ENCODE results near the gene ZNF263. TPM values are rescaled to one million over a fixed set of nuclear protein-coding genes. Genes with fewer than 3 reads are reported as not detected.

ZNF263 gene
- total RNA-seq, 2 donors from 2014 or later, result 25.3 to 31.6 TPM

- no peak overlapping the region for H3K27ac ChIP-seq (ENCODE audit: low read depth, low read length)
- no peaks in the 10 kb centered on the region for H3K9me3 ChIP-seq (ENCODE audit: control insufficient read depth, low read length)
- H3K36me3 ChIP-seq (ENCODE audit: control insufficient read depth, insufficient read depth, low read length), result no peaks in the 10 kb centered on the region
- peaks cover 16% of the 10 kb centered on the region for H3K27me3 ChIP-seq (ENCODE audit: control insufficient read depth, insufficient read depth, low read length, poor library complexity, severe bottlenecking)
- H3K9ac ChIP-seq (ENCODE audit: extremely low read depth, low read length, poor library complexity, severe bottlenecking), result no peak overlapping the region
- Mint-ChIP-seq H3K27ac (no peak overlapping the region), H3K36me3 (ENCODE audit: low read depth) (no peaks in the 10 kb centered on the region), H3K4me3 (no peak overlapping the region), H3K4me1 (no peaks in the 10 kb centered on the region), H3K27me3 (ENCODE audit: insufficient read depth) (peaks cover 37% of the 10 kb centered on the region), H3K9me3 (peaks cover 9% of the 10 kb centered on the region)
- no peak overlapping the region for H3K4me3 ChIP-seq (ENCODE audit: low read length)
- DNase-seq, result no peak
- H3K4me1 ChIP-seq (ENCODE audit: control insufficient read depth, insufficient read depth, low read length), result no peaks in the 10 kb centered on the region
- 88 to 93% methylated on average over 3 to 4 of the region's 4 CpGs for WGBS, 2 experiments (ENCODE audit: insufficient coverage in 1 of 2, insufficient read length in 1 of 2)
- no peak for TF ChIP-seq CTCF (conservative IDR thresholded peaks at IDR 0.05)
These were observed 30.3 kb upstream of the ZNF263 start for GRCh38 chr16:3252967-3253366.

GRCh38 chr16:3254309-3254708 is 29.0 kb upstream of the ZNF263 start:
- Mint-ChIP-seq H3K4me1 (no peaks in the 10 kb centered on the region), H3K9me3 (peaks cover 8% of the 10 kb centered on the region), H3K36me3 (ENCODE audit: low read depth) (no peaks in the 10 kb centered on the region), H3K27me3 (ENCODE audit: insufficient read depth) (peaks cover 36% of the 10 kb centered on the region), H3K4me3 (no peak overlapping the region), H3K27ac (no peak overlapping the region)
- H3K27me3 ChIP-seq (ENCODE audit: control insufficient read depth, insufficient read depth, low read length, poor library complexity, severe bottlenecking), result peaks cover 10% of the 10 kb centered on the region
- H3K9me3 ChIP-seq (ENCODE audit: control insufficient read depth, low read length), result no peaks in the 10 kb centered on the region
- no peak overlapping the region for H3K27ac ChIP-seq (ENCODE audit: low read depth, low read length)
- H3K4me3 ChIP-seq (ENCODE audit: low read length), result no peak overlapping the region
- WGBS, 2 experiments (ENCODE audit: insufficient coverage in 1 of 2, insufficient read length in 1 of 2), result 81 to 86% methylated on average over 10 to 35 of the region's 35 CpGs
- no peak for DNase-seq
- no peaks in the 10 kb centered on the region for H3K36me3 ChIP-seq (ENCODE audit: control insufficient read depth, insufficient read depth, low read length)
- H3K9ac ChIP-seq (ENCODE audit: extremely low read depth, low read length, poor library complexity, severe bottlenecking), result no peak overlapping the region
- no peak for TF ChIP-seq CTCF (conservative IDR thresholded peaks at IDR 0.05)
- H3K4me1 ChIP-seq (ENCODE audit: control insufficient read depth, insufficient read depth, low read length), result no peaks in the 10 kb centered on the region

GRCh38 chr16:3256146-3256865 is 27.0 kb upstream of the ZNF263 start, which contains the start of gene MEFV:
MEFV (minus strand) TSS chr16:3256633; CDS start chr16:3256587, 46 bp downstream.
- Histone ChIP-seq H3K4me3 (ENCODE audit: low read length) (no peak within 1 kb of the TSS), H3K27ac (ENCODE audit: low read depth, low read length) (no peak within 1 kb of the TSS), H3K9me3 (ENCODE audit: control insufficient read depth, low read length) (no peaks in the 10 kb centered on the region), H3K4me1 (ENCODE audit: control insufficient read depth, insufficient read depth, low read length) (no peaks in the 10 kb centered on the region), H3K36me3 (ENCODE audit: control insufficient read depth, insufficient read depth, low read length) (no peaks in the 10 kb centered on the region), H3K9ac (ENCODE audit: extremely low read depth, low read length, poor library complexity, severe bottlenecking) (no peak within 1 kb of the TSS), H3K27me3 (ENCODE audit: control insufficient read depth, insufficient read depth, low read length, poor library complexity, severe bottlenecking) (peaks cover 5% of the 10 kb centered on the region)
- Mint-ChIP-seq H3K9me3 (peaks cover 4% of the 10 kb centered on the region), H3K4me3 (no peak within 1 kb of the TSS), H3K36me3 (ENCODE audit: low read depth) (no peaks in the 10 kb centered on the region), H3K27ac (no peak within 1 kb of the TSS), H3K27me3 (ENCODE audit: insufficient read depth) (peaks cover 42% of the 10 kb centered on the region), H3K4me1 (no peaks in the 10 kb centered on the region)
- DNase-seq, result no peak
- no peak for TF ChIP-seq CTCF (conservative IDR thresholded peaks at IDR 0.05)
- 81 to 86% methylated on average over 8 to 14 of the region's 14 CpGs for WGBS, 2 experiments (ENCODE audit: insufficient coverage in 1 of 2, insufficient read length in 1 of 2)

Measured in endodermal cell (in vitro differentiated cells).